GM12891 (cell line): Measurements from ENCODE around the gene POLR1B.
"Not testable (repeated sequence)": the region's sequence is repeated elsewhere in the genome, so short reads cannot be mapped to it uniquely, and the experiment has no call there.

Source experiments
- POLR2A ChIP-seq: IDR thresholded peaks from 2 replicates; pipeline ENCODE4 v1.6.1; 2011; ENCODE audit warnings: low read depth, low read length, control low read depth
- POLR2AphosphoS5 ChIP-seq: IDR thresholded peaks from 2 replicates; pipeline ENCODE4 v1.6.1; 2011; ENCODE audit warnings: low read depth, low read length, control low read depth
- POU2F2 ChIP-seq: IDR thresholded peaks from 2 replicates; pipeline ENCODE4 v1.6.1; 2011; ENCODE audit warnings: low read depth, mild to moderate bottlenecking, control low read depth, low read length, moderate library complexity
- TAF1 ChIP-seq: IDR thresholded peaks from 2 replicates; pipeline ENCODE4 v1.6.1; 2011; ENCODE audit warnings: low read depth, low read length, control low read depth

GRCh38 chr2:112495878-112496277 lies 46.4 kb upstream of the POLR1B start:
- TF ChIP-seq POLR2AphosphoS5, POLR2A, POU2F2, TAF1: not testable (repeated sequence)
